NCI-H2171 (cell line): Measurements from ENCODE around the gene PCDHB14.
A peak's percentile ranks its signal among the peaks of the same experiment; 100 is the strongest.
"Not testable (repeated sequence)": the region's sequence is repeated elsewhere in the genome, so short reads cannot be mapped to it uniquely, and the experiment has no call there.

Experiments used
- DNase-seq: peaks from one replicate; lab custom pipeline; 2025; lab: John Stamatoyannopoulos, UW

PCDHB14 gene

DNA sequence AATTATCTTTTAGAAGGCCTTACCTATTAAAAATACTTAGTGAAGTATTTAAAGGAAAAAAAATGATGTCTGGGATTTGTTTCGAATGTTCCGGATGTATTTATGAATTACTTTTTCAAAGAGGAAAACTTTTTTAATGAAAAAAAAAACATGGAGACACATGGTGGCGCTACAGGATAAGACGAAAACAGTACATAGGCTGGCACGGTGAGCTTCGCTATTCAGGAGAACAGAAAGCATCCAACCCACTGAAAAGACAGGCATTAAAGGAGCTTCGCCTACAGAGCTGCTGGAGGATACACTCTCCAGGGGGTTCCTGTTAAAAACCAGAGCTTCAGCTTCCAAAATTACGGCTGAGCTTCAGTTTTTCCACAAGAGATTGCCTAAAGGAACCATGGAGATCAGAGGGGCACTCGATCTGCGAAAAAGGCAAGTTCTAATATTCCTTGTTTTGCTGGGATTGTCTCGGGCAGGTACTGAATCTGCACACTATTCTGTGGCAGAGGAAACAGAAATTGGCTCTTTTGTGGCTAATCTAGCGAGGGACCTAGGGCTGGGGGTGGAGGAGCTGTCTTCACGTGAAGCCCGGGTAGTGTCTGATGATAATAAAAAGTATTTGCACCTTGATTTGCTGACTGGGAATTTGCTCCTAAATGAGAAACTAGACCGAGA, at the start of gene PCDHB14:
Gene PCDHB14, plus strand, starts transcription at position 232 of the 672 bp plus-strand sequence. Its CDS starts 163 bp downstream, at position 395.
- DNase-seq: peak; percentile 6

DNA sequence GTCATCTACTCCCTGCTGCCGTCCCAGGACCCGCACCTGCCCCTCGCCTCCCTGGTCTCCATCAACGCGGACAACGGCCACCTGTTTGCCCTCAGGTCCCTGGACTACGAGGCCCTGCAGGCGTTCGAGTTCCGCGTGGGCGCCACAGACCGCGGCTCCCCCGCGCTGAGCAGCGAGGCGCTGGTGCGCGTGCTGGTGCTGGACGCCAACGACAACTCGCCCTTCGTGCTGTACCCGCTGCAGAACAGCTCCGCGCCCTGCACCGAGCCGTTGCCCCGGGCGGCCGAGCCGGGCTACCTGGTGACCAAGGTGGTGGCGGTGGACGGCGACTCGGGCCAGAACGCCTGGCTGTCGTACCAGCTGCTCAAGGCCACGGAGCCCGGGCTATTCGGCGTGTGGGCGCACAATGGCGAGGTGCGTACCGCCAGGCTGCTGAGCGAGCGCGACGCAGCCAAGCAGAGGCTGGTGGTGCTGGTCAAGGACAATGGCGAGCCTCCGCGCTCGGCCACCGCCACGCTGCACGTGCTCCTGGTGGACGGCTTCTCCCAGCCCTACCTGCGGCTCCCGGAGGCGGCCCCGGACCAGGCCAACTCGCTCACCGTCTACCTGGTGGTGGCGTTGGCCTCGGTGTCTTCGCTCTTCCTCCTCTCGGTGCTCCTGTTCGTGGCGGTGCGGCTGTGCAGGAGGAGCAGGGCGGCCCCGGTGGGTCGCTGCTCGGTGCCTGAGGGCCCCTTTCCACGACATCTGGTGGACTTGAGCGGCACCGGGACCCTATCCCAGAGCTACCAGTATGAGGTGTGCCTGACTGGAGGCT, 48.6 kb upstream of the PCDHB14 start:
- not testable (repeated sequence) for DNase-seq

DNA sequence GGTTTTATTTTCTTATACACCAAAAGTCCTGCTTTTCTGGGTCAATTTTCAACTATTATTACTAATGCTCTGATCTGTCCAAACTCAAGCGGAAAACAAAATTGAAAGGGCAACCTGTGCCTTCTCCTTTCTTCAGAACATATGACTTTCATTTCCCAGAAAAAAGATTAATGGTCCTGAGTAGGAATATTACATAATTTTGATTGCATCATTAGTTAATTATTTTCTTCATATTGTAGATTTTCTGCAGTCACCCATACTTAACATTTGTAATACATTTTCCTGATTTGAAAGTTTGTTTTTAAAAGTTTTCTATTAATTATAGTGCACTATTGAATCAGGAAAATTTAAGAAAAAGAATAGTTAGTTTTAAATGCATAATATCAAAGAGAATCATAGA, 47.2 kb upstream of the PCDHB14 start:
- no peak for DNase-seq

DNA sequence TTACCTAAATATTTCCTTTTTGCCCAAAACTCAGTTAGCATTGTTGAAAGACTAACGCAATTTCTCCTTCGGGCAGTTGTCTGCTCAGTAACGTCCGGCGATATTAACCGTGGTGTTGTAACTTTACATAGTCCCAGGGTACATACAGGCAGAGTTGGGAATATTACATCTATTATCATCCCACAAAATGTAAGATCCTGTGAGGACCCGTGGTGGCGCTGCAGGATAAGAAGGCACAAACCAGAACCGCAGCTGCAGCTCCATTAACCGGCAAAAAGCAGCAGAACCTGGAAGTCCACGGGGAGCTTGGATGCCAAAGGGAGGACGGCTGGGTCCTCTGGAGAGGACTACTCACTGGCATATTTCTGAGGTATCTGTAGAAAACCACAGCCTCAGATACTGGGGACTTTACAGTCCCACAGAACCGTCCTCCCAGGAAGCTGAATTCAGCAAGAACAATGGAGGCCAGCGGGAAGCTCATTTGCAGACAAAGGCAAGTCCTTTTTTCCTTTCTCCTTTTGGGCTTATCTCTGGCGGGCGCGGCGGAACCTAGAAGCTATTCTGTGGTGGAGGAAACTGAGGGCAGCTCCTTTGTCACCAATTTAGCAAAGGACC, 45.5 kb upstream of the PCDHB14 start, which contains the start of gene PCDHB8:
Gene PCDHB8, plus strand, starts transcription at position 214 of the 615 bp plus-strand sequence. Its CDS starts 245 bp downstream, at position 459.
- DNase-seq: not testable (repeated sequence)

DNA sequence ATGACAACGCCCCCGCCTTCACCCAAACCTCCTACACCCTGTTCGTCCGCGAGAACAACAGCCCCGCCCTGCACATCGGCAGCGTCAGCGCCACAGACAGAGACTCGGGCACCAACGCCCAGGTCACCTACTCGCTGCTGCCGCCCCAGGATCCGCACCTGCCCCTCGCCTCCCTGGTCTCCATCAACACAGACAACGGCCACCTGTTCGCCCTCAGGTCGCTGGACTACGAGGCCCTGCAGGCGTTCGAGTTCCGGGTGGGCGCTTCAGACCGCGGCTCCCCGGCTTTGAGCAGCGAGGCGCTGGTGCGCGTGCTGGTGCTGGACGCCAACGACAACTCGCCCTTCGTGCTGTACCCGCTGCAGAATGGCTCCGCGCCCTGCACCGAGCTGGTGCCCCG, 43.8 kb upstream of the PCDHB14 start:
- not testable (repeated sequence) for DNase-seq

DNA sequence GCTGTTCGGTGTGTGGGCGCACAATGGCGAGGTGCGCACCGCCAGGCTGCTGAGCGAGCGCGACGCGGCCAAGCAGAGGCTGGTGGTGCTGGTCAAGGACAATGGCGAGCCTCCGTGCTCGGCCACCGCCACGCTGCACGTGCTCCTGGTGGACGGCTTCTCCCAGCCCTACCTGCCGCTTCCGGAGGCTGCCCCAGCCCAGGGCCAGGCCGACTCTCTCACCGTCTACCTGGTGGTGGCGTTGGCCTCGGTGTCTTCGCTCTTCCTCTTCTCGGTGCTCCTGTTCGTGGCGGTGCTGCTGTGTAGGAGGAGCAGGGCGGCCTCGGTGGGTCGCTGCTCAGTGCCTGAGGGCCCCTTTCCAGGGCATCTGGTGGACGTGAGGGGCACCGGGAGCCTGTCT, 43.3 kb upstream of the PCDHB14 start:
- not testable (repeated sequence) for DNase-seq

DNA sequence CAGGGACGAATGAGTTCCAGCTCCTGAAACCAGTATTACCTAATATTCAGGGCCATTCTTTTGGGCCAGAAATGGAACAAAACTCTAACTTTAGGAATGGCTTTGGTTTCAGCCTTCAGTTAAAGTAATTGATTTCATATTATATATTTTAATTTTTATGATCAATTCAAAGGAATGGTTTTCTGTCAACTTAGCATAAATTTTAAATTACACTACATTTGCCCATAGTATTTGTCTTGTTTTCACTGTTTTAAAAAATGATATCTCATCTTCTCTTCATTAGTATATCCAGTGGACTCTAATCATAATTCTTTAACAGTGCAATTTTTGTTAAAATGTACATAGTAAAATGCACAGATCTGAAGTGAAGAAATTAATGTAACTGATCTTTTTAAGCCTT, 42.8 kb upstream of the PCDHB14 start:
- DNase-seq: no peak

DNA sequence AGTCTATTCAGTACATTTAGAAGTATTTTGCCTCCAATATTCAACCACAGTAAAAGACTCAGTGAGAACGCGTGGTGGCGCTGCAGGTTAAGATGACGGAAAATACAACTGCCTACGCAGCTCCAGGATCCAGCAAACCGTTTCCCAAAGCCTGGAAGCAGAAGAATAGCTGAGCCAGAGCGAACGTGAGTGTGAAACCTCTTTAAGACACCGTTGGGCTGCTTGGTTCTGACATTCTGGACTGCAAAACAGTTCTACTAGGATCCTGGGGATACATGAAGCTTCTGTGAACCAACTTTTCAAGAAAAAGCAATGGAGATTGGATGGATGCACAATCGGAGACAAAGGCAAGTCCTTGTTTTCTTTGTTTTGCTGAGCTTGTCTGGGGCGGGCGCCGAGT, 40.9 kb upstream of the PCDHB14 start, which contains the start of gene PCDHB16:
Gene PCDHB16, plus strand, starts transcription at position 140 of the 400 bp plus-strand sequence. Its CDS starts 173 bp downstream, at position 313.
- DNase-seq: no peak

DNA sequence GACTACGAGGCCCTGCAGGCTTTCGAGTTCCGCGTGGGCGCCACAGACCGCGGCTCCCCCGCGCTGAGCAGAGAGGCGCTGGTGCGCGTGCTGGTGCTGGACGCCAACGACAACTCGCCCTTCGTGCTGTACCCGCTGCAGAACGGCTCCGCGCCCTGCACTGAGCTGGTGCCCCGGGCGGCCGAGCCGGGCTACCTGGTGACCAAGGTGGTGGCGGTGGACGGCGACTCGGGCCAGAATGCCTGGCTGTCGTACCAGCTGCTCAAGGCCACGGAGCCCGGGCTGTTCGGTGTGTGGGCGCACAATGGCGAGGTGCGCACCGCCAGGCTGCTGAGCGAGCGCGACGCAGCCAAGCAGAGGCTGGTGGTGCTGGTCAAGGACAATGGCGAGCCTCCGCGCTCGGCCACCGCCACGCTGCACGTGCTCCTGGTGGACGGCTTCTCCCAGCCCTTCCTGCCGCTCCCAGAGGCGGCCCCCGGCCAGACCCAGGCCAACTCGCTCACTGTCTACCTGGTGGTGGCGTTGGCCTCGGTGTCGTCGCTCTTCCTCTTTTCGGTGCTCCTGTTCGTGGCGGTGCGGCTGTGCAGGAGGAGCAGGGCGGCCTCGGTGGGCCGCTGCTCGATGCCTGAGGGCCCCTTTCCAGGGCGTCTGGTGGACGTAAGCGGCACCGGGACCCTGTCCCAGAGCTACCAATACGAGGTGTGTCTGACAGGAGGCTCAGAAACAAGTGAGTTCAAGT, 38.9 kb upstream of the PCDHB14 start:
- not testable (repeated sequence) for DNase-seq

DNA sequence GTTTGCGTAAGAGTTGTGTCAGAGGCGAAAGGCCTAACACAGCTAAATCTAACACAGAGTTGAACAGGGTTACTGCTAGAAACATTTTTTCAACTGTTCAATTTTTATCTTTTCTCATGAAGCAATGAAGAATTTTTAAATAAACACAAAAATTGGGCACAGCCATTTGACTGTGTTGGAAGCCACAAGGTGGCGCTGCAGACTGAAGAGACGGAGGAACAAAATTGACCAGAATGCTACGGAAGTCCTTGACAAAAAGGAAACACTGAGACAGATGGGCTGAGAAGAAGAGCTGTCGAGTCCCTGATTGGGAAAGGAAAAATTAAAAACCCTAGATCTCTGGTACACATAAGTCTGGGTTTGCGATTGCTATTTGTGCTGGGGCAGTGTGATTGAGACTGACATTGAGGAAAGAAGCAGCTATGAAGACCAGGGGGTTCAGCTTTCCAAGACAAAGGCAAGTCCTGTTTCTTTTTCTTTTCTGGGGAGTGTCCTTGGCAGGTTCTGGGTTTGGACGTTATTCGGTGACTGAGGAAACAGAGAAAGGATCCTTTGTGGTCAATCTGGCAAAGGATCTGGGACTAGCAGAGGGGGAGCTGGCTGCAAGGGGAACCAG, 36.1 kb upstream of the PCDHB14 start, which contains the start of gene PCDHB9:
Gene PCDHB9, plus strand, starts transcription at position 265 of the 616 bp plus-strand sequence. Its CDS starts 158 bp downstream, at position 423.
- no peak for DNase-seq

DNA sequence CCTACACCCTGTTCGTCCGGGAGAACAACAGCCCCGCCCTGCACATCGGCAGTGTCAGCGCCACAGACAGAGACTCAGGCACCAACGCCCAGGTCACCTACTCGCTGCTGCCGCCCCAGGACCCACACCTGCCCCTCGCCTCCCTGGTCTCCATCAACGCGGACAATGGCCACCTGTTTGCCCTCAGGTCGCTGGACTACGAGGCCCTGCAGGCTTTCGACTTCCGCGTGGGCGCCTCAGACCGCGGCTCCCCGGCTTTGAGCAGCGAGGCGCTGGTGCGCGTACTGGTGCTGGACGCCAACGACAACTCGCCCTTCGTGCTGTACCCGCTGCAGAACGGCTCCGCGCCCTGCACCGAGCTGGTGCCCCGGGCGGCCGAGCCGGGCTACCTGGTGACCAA, 34.5 kb upstream of the PCDHB14 start:
- DNase-seq: not testable (repeated sequence)

DNA sequence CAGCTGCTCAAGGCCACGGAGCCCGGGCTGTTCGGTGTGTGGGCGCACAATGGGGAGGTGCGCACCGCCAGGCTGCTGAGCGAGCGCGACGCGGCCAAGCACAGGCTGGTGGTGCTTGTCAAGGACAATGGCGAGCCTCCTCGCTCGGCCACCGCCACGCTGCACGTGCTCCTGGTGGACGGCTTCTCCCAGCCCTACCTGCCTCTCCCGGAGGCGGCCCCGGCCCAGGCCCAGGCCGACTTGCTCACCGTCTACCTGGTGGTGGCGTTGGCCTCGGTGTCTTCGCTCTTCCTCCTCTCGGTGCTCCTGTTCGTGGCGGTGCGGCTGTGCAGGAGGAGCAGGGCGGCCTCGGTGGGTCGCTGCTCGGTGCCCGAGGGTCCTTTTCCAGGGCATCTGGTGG, 34.0 kb upstream of the PCDHB14 start:
- not testable (repeated sequence) for DNase-seq

DNA sequence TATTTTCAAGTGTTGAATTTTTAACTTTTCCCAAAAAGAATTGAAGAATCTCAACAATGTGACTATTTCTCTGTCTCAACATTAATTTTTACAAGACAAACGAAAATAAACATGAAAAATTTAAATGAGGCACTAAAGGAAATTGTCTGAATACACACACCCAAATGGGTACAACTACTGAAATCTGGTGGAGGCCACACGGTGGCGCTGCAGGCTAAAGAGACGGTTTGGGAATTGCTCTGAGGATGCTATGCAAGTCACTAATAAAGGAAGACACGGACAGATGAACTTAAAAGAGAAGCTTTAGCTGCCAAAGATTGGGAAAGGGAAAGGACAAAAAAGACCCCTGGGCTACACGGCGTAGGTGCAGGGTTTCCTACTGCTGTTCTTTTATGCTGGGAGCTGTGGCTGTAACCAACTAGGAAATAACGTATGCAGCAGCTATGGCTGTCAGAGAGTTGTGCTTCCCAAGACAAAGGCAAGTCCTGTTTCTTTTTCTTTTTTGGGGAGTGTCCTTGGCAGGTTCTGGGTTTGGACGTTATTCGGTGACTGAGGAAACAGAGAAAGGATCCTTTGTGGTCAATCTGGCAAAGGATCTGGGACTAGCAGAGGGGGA, 30.9 kb upstream of the PCDHB14 start, which contains the start of gene PCDHB10:
Gene PCDHB10, plus strand, starts transcription at position 244 of the 616 bp plus-strand sequence. Its CDS starts 200 bp downstream, at position 444.
- DNase-seq: no peak

DNA sequence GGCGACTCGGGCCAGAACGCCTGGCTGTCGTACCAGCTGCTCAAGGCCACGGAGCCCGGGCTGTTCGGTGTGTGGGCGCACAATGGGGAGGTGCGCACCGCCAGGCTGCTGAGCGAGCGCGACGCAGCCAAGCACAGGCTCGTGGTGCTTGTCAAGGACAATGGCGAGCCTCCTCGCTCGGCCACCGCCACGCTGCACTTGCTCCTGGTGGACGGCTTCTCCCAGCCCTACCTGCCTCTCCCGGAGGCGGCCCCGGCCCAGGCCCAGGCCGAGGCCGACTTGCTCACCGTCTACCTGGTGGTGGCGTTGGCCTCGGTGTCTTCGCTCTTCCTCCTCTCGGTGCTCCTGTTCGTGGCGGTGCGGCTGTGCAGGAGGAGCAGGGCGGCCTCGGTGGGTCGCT, 28.8 kb upstream of the PCDHB14 start:
- not testable (repeated sequence) for DNase-seq

DNA sequence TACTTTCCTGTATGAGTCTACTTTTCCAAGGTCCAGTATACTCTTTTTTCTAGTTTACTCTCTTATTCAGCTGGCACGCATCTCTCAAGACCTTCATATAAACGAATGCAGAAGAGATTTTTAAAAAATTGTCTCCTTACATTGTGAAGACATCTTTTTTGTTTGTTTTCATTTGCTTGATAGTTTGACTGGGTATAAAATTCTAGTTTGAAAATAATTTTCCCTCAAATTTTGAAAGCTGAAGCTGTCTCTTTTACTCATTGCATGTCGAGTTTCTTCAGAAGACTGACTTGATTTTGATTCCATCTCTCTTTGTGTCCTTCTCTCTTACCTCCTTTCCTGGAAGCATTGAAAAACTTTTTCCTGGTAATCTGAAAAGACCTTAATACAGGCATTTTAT, 26.8 kb upstream of the PCDHB14 start:
- DNase-seq: no peak

DNA sequence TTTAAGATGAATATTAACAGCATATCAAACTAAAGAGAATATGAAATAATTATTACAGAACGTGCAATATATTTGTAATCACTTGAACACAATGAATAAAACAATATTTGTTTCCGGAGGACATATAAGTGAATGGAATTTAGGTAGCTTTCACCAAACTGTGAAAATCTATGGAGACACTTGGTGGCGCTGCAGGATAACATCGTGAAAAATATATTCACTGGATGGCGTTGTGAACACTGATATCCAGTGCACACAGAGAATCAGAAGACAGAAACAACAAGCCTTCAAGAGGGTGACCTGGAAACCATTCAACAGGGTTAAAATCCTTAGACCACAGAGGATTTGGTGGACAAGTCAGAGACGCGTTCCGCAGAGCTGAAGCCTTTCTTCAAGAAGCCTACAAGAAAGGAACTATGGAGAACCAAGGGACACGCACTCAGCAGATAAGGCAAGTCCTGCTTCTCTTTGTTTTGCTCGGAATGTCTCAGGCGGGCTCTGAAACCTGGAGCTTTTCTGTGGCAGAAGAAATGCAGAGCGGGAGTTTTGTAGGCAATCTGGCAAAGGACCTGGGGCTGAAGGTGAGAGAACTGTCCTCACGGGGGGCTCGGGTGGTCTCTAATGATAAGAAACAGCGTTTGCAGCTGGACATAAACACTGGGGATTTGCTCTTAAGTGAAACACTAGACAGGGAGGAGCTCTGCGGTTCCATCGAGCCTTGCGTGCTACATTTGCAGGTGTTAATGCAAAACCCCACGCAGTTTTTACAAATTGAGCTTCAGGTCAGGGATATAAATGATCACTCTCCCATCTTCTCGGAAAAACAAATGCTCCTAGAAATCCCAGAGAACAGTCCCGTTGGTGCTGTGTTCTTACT, 23.5 kb upstream of the PCDHB14 start, which contains the start of gene PCDHB11:
Gene PCDHB11, plus strand, starts transcription at position 269 of the 877 bp plus-strand sequence. Its CDS starts 148 bp downstream, at position 417.
- DNase-seq: no peak

DNA sequence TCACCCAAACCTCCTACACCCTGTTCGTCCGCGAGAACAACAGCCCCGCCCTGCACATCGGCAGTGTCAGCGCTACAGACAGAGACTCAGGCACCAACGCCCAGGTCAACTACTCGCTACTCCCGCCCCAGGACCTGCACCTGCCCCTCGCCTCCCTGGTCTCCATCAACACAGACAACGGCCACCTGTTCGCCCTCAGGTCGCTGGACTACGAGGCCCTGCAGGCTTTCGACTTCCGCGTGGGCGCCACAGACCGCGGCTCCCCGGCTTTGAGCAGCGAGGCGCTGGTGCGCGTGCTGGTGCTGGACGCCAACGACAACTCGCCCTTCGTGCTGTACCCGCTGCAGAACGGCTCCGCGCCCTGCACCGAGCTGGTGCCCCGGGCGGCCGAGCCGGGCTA, 22.0 kb upstream of the PCDHB14 start:
- not testable (repeated sequence) for DNase-seq

DNA sequence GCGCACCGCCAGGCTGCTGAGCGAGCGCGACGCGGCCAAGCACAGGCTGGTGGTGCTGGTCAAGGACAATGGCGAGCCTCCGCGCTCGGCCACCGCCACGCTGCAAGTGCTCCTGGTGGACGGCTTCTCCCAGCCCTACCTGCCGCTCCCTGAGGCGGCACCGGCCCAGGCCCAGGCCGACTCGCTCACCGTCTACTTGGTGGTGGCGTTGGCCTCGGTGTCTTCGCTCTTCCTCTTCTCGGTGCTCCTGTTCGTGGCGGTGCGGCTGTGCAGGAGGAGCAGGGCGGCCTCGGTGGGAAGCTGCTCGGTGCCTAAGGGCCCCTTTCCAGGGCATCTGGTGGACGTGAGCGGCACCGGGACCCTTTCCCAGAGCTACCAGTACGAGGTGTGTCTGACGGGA, 21.5 kb upstream of the PCDHB14 start:
- DNase-seq: not testable (repeated sequence)

DNA sequence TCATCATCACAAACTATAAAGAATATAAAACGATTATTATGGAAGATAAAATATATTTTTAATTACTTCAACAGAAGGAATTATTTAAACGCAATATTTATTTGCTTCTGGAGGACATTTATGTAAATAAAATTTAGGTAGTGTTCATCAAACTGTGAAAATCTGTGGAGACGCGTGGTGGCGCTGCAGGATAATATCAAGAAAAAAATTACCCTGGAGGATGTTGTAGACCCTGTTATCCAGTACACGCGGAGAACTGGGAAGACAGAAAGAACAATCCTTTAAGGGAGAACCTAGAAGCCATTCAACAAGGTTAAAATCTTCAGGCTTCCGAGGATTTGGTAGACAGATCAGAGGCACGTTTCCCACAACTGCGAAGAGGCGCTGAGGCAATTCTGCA, 14.7 kb upstream of the PCDHB14 start, which contains the start of gene PCDHB12:
Gene PCDHB12, plus strand, starts transcription at position 242 of the 400 bp plus-strand sequence. CDS start 189 bp downstream, outside the sequence.
- DNase-seq: no peak
